SIG-M5 treated with dmso at 0.1 percent for 504 hours (cell line): ENCODE measurements around the gene TTC39C.
"Not testable (repeated sequence)": the region's sequence is repeated elsewhere in the genome, so short reads cannot be mapped to it uniquely, and the experiment has no call there.

Experiments used
- DNase-seq: peaks from one replicate; lab custom pipeline; 2025; ENCODE audit not compliant: unreplicated experiment; lab: John Stamatoyannopoulos, UW

Gene TTC39C

GRCh38 chr18:24052053-24052452, 37.5 kb downstream of the TTC39C start:
- no peak for DNase-seq

DNA sequence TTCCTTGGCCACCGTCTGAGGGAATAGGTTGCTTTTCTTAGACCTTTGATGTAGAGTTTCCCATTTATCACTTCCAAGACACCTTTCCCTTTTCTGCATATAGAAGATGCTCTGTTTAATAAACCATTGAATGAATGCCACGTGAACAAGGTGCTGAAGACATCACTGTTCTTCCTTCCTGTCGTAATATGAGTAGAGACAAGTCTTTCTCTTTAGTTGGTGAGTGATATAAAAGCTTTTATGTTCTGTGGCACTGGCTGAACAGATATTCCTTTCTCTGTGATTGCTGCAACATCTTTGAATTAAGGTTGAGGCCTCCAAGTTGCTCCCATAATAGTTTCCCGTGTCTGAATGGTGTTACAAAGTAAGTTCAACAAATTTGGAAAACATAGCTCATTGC, 38.7 kb downstream of the TTC39C start:
- no peak for DNase-seq

- DNase-seq = no peak
Observed at GRCh38 chr18:24054130-24054529, 39.6 kb downstream of the TTC39C start.

DNA sequence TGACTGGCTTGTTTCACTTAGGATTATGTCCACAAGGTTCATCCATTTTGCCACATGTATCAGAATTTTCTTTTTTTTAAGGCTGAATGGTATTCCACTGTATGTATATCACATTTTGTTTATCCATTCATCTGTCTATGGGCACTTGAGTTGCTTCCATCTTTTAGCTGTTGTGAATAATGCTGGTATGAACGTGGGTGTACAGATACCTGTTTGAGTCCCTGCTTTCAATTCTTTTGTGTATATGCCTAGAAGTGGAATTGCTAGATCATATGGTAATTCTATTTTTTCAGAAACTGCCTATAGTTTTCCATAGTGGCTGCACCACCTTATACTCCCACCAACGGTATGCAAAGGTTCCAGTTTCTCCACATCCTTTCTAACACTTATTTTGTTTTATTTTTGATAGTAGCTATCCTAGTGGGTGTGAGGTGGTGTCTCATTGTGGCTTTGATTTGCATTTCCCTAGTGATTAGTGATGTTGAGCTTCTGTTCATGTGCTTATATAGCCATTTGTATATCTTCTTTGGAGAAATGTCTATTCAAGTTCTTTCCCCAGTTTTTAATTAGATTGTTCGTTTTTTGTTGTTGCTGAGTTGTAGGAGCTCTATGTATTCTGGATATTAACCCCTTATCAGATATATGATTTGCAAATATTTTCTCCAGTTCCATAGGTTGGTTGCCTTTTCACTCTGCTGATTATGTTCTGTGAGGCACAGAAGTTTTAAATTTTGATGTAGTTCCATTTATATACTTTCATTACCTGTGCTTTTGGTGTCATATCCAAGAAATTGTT, 40.7 kb downstream of the TTC39C start:
- no peak for DNase-seq

GRCh38 chr18:24055878-24056277, 41.3 kb downstream of the TTC39C start:
- no peak for DNase-seq

GRCh38 chr18:24056506-24056905, 42.0 kb downstream of the TTC39C start:
- no peak for DNase-seq

- no peak for DNase-seq
Observed at GRCh38 chr18:24057804-24058203, 43.2 kb downstream of the TTC39C start.

DNA sequence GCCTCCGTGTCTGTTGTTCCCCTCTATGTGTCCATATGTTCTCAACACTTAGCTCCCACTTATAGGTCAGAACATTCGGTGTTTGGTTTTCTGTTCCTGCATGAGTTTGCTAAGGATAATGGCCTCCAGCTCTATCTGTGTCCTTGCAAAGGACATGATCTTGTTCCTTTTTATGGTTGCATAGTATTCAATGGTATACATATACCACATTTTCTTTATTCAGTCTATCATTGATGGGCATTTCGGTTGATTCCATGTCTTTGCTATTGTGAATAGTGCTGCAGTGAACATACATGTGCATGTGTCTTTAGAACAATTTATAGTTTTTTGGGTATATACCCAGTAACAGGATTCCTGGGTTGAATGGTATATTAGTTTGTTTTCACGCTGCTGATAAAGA, 44.8 kb downstream of the TTC39C start:
- not testable (repeated sequence) for DNase-seq

DNA sequence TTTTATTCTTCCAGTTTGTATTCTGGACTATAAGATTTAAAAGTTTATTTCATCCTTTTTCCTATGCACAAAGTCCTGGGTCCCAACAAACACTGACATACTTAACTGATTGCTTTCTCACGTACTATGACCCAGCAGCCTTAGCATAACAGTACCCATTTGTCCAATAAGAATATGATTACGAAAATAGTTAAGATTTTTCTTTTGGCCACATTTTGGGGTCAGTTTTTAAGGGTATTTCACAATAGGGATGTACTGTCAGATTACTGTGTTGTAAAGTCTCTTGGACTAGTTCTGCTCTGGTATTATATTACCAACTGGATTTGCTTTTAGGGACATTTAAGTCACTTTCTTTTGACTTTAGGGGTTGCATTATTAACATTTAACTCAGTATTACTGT, 46.1 kb downstream of the TTC39C start:
- peak; percentile 5 for DNase-seq

- DNase-seq = no peak
Observed at GRCh38 chr18:24063121-24063731, 48.7 kb downstream of the TTC39C start.

DNA sequence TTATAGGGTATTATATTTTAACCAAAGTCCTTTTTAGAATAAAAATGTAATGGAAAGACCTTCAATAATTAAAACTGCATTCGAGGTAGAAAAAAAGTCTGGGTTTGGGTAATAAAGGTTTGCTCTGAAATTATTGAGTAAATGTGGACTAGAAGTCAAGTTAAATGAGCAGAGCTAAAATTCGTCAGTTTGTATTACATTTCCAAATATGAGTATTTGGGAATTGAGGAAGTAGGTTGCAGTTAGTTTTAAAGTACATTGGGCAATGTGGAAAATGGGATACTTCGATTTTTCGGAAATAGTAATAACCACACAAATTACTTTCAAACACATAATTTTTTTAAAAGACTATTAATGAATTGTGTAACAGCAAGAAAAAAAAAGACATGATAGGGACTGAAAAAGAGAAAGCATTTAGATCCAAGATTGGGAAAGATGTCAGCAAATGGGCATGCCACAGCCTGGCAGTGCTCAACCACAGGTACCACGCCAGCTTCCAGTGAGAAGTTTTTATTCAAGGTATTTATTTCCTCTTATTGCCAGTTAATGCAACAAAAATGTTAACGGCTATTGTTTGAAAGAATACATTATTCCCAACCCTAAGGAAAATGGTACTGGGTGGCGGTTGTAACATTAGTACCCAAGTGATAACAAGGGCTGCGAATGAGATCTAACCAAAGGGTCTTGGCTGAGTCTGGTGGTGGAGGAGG, 50.0 kb downstream of the TTC39C start:
- DNase-seq = no peak

GRCh38 chr18:24065906-24066305, 51.4 kb downstream of the TTC39C start:
- no peak for DNase-seq

DNA sequence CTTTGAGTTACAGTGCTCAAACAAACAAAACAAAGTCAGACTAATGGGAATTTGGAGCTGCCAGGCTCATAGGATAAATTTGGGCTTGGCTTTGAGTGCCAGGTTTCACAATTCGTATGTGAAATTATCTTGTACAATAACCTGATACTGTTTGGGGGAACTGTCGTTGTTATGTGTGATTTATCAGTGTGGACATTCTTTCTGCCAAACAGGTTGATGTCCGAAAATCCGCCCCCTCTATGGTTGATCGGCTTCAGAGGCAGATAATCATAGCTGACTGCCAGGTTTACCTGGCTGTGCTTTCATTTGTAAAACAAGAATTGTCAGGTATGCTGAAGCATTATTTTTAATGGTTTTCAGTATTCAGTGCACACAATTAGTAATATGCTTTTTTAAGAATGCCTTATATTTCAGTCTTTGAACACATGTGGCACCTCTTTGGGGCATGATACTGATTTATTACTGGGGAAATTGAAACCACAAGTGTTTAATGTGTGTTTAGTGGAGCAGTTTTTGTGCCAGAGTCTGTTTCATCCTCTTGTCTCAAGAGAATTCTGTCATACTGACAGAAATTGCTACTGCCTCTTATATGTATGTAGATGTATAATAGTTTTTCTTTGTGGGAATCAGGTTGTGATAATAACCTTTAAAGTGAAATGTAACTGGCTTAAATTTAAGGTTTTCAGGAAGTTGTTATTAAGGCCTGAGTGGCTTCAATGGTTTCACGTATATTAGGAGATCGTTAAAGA, 54.6 kb downstream of the TTC39C start:
- DNase-seq = no peak

GRCh38 chr18:24071029-24071428, 56.5 kb downstream of the TTC39C start:
- DNase-seq = no peak

DNA sequence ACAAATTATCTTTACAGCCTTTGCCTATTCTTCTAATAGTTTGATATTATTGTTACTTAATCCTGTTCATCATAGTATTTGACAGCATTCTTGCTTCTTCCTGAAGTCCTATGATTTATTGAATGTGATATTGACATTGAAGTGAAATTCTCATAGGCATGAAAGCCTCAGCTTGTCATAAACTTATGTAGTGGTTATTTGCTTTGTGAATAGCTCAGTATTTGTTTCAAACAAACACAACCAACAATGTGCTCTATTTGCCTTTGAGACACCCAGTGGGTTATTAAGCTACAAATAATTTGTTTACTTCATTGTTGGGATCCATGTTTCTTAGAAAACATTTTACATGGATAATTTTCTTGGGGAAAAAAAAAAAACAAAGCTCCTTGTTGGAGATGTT, 57.2 kb downstream of the TTC39C start:
- no peak for DNase-seq

GRCh38 chr18:24072743-24073142, 58.2 kb downstream of the TTC39C start:
- no peak for DNase-seq

- DNase-seq = no peak
Observed at GRCh38 chr18:24073791-24074190, 59.2 kb downstream of the TTC39C start.

- DNase-seq = not testable (repeated sequence)
Observed at GRCh38 chr18:24074757-24075156, 60.2 kb downstream of the TTC39C start.

DNA sequence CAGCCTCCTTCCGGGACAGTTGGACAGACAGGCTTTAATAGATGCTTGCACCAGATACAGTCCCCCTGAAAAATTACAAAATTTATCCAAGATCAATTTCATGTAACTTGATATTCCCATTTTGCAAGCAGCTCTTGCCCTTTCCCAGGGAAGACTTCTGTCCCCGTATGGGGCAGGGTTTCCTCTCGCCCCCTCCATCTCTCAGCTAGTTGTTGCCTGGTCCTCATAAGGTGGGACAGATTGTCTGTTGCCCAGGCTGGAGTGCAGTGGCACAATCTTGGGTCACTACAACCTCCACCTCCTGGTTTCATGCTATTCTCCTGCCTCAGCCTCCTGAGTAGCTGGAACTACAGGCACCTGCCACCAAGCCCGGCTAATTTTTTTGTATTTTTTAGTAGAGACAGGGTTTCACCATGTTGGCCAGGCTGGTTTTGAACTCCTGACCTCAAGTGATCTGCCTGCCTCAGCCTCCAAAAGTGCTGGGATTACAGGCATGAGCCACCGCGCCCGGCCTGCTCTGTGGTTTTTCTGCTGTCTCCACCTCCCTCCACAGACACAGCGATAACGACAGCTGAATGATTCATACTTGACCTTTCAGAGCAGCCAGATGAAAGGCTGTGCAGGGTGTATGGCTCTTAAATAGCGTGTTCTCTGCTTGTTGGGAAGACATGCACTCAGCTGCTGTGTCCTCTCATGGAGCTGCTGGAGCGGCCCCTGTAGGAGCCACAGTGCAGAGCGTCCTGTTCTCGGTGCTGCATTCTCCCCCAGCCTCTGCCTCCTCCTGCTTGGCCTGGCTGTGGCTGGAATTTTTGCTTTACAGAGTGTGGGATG, 61.4 kb downstream of the TTC39C start:
- peak; percentile 86 for DNase-seq

- no peak for DNase-seq
Observed at GRCh38 chr18:24076950-24077349, 62.4 kb downstream of the TTC39C start.

- no peak for DNase-seq
Observed at GRCh38 chr18:24078391-24078790, 63.8 kb downstream of the TTC39C start.
